Psoas muscle (tissue), 8 donors: Measurements from ENCODE around the gene FBLIM1. TPM values are rescaled to one million over a fixed set of nuclear protein-coding genes. Genes with fewer than 3 reads are reported as not detected.

Source experiments
- ATAC-seq, 4 donors: fragments of 200-7000 bp; cut with Tn5 transposase; one replicate each; pipeline ENCODE4 v1.9.1; 2020; ENCODE audit warnings: moderate library complexity in 3 of 4, mild to moderate bottlenecking in 2 of 4
- DNase-seq, 2 donors: peaks; one replicate each; pipeline ENCODE4 v3.0.0-alpha.2; 2020
- H3K27ac ChIP-seq: fragments of 200-600 bp; one replicate; pipeline ENCODE4 v1.8.0; 2022
- H3K27me3 ChIP-seq, 3 donors: fragments of 200-600 bp in 1 of 3; one replicate each; pipeline versions ENCODE4 v1.6.1 to v1.8.0; 2013 to 2022; ENCODE audit warnings: low read length in 2 of 3, mild to moderate bottlenecking in 2 of 3, moderate library complexity in 1 of 3; ENCODE audit not compliant: insufficient read depth in 3 of 3
- H3K36me3 ChIP-seq, 2 donors: fragments of 200-600 bp in 1 of 2; one replicate each; pipeline versions ENCODE4 v1.6.1 to v1.8.0; 2013 to 2022; ENCODE audit warnings: low read depth in 1 of 2, mild to moderate bottlenecking in 1 of 2, moderate library complexity in 1 of 2; ENCODE audit not compliant: insufficient read depth in 1 of 2
- H3K4me1 ChIP-seq: fragments of 200-600 bp; one replicate; pipeline ENCODE4 v1.8.0; 2022
- H3K4me3 ChIP-seq: fragments of 200-600 bp; one replicate; pipeline ENCODE4 v1.8.0; 2022; ENCODE audit warnings: mild to moderate bottlenecking
- H3K9me3 ChIP-seq: fragments of 200-600 bp; one replicate; pipeline ENCODE4 v1.8.0; 2022
- WGBS, 3 donors: extraction: QIAGEN DNeasy Blood & Tissue Kit; methylation state at CpG; one replicate each; pipeline versions ENCODE4 v1.1.6 to v1.1.7; 2013; 5-methylcytosine and 5-hydroxymethylcytosine counted together
- intact Hi-C, 2 donors: fragments of 100-400 bp; cut with DNase I; formaldehyde crosslinking; loops; one replicate each; pipeline versions ENCODE4 v1.11.0 to v1.14.2; 2022
- polyA plus RNA-seq, 3 donors: library from polyadenylated mRNA; stranded (reverse); fragments of 200-250 nt; gene quantifications; one replicate each; pipeline ENCODE4 v1.2.3, GENCODE V29; 2013
- total RNA-seq, 4 donors: library from RNA; stranded (reverse); fragmentation: NEBNext Ultra II Directional in 2 of 4; extraction: Animal tissue kit (Norgen Biotek cat#: 25700) in 2 of 4; gene quantifications; one replicate each; pipeline versions ENCODE4 v1.2.1 to v1.2.4, GENCODE V29; 2021 to 2023
- TF ChIP-seq, protein P1 (sequence below): fragments of 200-600 bp; IDR thresholded peaks from one replicate; pipeline ENCODE4 v1.8.0; 2022; ENCODE audit warnings: antibody characterized with exemption
- donor health status: healthy with polysubstance abuse.
- donor health status: DM: no; HTN: no; CAD: no; lungs with moderate emphysema.
- donor health status: Bipolar disorder and iron deficiency.
- donor health status: healthy.
- donor health status: DM: yes; HTN: yes; CAD: no.
- donor health status: DM: no; HTN: no; CAD: no.
- donor health status: DM: no; HTN: no; CAD: no.
- donor health status: DM: yes; HTN: yes; CAD: no.

The FBLIM1 gene
- total and polyA plus RNA-seq, 7 donors, result 2.5 to 11.3 (median 2.9) TPM

DNA sequence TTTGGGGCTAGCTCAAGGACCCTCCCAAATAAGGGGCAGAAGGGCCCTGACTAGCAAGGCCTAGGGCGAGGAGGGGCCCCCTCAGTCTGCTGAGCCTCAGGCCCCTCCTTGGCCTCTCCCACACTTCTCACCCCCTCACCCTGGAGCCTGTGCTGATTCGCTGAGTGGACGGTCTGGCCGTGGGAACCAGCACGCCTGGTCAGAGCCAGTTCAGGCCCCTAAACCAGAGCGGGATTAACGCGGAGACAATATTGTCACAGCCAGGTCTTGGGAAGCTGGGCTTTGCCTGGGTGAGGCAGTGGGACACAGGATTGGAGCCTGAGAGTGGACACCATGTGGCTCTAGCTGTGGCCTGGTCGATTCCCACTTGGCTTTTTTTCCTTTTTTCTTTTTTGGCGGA, 4.8 kb upstream of the FBLIM1 start:
- Histone ChIP-seq H3K36me3 (no peaks in the 10 kb centered on the region), H3K9me3 (no peaks in the 10 kb centered on the region), H3K4me1 (peaks cover 10% of the 10 kb centered on the region), H3K4me3 (no peak overlapping the region), H3K27ac (no peak overlapping the region), H3K27me3 (peaks cover 0 to 17% (median 3%) of the 10 kb centered on the region in 3 donors)
- ATAC-seq (no peak), DNase-seq (no peak)
- 65 to 74% (median 73%) methylated on average over 10 of the region's 10 CpGs for WGBS, 3 donors
- intact Hi-C loops, result no loop called here
- TF ChIP-seq, protein P1, sequence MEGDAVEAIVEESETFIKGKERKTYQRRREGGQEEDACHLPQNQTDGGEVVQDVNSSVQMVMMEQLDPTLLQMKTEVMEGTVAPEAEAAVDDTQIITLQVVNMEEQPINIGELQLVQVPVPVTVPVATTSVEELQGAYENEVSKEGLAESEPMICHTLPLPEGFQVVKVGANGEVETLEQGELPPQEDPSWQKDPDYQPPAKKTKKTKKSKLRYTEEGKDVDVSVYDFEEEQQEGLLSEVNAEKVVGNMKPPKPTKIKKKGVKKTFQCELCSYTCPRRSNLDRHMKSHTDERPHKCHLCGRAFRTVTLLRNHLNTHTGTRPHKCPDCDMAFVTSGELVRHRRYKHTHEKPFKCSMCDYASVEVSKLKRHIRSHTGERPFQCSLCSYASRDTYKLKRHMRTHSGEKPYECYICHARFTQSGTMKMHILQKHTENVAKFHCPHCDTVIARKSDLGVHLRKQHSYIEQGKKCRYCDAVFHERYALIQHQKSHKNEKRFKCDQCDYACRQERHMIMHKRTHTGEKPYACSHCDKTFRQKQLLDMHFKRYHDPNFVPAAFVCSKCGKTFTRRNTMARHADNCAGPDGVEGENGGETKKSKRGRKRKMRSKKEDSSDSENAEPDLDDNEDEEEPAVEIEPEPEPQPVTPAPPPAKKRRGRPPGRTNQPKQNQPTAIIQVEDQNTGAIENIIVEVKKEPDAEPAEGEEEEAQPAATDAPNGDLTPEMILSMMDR, result no peak

DNA sequence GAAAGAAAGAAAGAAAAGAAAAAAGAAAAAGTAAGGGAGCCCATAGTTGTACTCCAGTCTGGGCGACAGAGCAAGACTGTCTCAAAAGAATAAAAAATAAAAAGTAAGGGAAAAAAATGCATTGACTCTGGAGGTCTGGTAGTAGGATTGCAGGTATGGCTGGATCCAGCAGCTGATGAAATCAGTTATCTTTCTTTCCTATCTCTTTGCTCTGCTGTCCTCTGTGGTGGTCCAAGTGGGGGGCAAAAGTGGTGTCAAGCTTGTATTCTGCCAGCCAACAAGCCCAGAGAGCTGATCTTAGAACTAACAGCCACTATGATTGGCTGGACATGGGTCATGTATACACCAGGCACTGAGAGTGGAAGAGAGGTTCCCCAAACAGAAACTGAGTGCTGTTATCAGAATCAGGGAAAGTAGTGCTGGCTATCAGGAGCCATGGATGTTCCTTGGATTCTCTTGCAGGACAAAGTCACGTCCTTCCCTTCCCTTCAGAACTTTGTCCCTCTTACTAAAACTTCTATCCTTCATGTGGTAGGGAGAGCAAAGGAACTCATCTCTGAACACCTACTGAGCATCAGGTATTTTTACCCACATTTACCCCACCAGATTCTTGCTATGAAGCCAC, 3.5 kb upstream of the FBLIM1 start:
- ATAC-seq (no peak), DNase-seq (no peak)
- H3K4me1 ChIP-seq, result peaks cover 14% of the 10 kb centered on the region
- intact Hi-C loops, result no loop called here
- TF ChIP-seq, protein P1, result no peak
- H3K9me3 ChIP-seq, result no peaks in the 10 kb centered on the region
- peaks cover 0 to 31% (median 11%) of the 10 kb centered on the region in 3 donors for H3K27me3 ChIP-seq
- no peaks in the 10 kb centered on the region for H3K36me3 ChIP-seq
- 88 to 98% (median 89%) methylated on average over 2 of the region's 2 CpGs for WGBS, 3 donors
- H3K4me3 ChIP-seq, result no peak overlapping the region
- H3K27ac ChIP-seq, result no peak overlapping the region

DNA sequence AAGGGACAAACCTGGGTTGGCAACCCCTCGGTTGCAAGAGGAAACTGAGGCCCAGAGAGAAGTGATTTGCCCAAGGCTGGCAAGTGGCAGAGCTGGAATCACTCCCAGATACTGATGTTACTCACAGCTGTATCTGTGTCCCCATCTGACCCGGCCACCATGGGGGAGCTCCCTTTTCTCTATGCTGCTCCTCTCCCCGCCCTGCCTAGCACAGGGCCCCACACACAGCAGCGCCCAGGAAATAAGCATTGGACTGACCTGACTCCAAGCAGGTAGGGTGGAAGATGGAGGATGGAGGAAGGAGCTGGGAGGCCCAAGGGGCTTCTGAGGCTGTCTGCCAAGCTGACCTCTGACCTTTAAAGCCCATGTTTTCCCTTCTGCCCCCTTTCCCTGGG, 3.0 kb upstream of the FBLIM1 start:
- DNase-seq (no peak), ATAC-seq (peak in 1 of 4 donors; percentile 16)
- Histone ChIP-seq H3K27ac (no peak overlapping the region), H3K4me1 (peaks cover 13% of the 10 kb centered on the region), H3K36me3 (no peaks in the 10 kb centered on the region), H3K9me3 (no peaks in the 10 kb centered on the region), H3K4me3 (no peak overlapping the region), H3K27me3 (peaks cover 0 to 34% (median 13%) of the 10 kb centered on the region in 3 donors)
- TF ChIP-seq, protein P1, result no peak
- intact Hi-C loops, result no loop called here
- WGBS, 3 donors, result 59 to 71% (median 70%) methylated on average over 4 of the region's 4 CpGs

DNA sequence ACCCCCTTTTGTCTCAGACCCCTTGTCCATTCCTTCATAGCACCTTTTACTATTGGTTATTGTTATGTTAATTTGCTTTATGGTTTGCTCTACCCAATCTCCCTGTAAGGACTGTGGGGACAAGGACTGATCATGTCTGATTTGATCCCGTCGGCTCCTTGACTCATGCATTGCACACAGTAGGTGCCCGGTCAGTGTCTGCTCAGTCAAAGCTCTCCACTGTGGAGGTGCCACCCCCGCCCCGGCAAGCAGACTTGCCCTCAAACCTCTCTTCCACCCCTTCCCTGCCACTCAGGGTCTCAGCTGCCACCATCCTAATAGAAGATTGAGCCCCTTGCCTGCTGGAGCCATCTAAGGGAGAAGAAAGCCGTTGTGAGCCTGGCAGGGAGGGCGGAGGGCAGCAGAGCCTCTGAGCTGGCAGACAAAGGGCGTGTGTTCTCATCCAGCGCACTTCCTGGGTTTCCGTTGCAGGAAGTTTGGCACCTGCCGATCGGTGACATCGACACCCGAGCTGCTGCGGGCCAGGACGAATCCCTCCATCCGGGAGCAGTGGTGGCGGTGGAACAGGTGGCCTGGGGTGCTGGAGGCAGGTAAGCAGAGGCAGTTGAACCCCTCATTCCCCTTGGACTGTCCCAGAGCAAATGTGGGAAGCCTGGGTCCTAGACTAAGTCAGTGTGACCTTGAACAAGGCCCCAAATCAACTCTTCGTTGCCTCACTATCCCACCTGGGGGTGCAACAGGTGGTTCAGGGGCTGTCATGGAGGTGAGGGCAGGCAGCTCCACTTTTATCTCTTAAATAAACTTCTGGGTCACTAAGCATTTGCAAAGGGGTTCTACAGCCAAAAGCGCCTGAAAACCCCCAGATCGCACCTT, 2.2 kb upstream of the FBLIM1 start:
- H3K27me3 ChIP-seq, result peaks cover 0 to 41% (median 19%) of the 10 kb centered on the region in 3 donors
- intact Hi-C loops, result no loop called here

More for the DNA sequence above, 2.2 kb upstream of the FBLIM1 start:
- peak; percentile 48 to 66 (median 59) for ATAC-seq
- Histone ChIP-seq H3K4me3 (no peak overlapping the region), H3K27ac (no peak overlapping the region), H3K4me1 (peaks cover 13% of the 10 kb centered on the region), H3K9me3 (no peaks in the 10 kb centered on the region), H3K36me3 (no peaks in the 10 kb centered on the region)
- TF ChIP-seq, protein P1, result no peak
- no peak for DNase-seq
- 29 to 37% (median 30%) methylated on average over 21 of the region's 21 CpGs for WGBS, 3 donors
